ENCODE results near the gene C5orf22. TPM values are rescaled to one million over a fixed set of nuclear protein-coding genes. Genes with fewer than 3 reads are reported as not detected.

Gene C5orf22
- total and polyA plus RNA-seq, 2 donors (not counting 1 experiment from before 2014, with no cell fraction given): 20.0 to 26.9 TPM

DNA sequence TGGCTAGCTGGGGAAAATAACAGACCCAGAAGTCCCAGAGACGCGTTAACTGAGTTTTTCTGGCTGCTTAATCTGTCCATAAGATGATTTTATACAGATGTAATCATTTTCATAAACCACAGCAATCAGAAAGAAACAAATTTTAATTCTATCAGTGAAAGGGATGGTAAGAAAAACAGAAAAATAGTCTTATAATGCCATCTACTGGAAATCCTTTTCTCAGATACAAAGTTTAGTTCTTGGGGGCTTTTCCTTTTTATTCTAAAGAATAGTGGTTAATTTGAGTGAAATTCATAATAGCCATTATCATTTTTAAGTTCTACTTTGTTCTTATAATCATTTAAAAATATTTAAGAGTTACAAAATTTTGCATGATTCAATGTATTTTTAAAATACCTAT is 44.6 kb upstream of the C5orf22 start:
- Histone ChIP-seq H3K27ac (ENCODE audit: insufficient read depth, low read length) (no peak overlapping the region), H3K4me2 (ENCODE audit: extremely low read depth, insufficient read depth, low read length) (no peak overlapping the region), H3K79me2 (ENCODE audit: control insufficient read depth, insufficient read depth, low read length) (no peaks in the 10 kb centered on the region), H3K9ac (ENCODE audit: insufficient read depth, low read length) (no peak overlapping the region), H4K20me1 (ENCODE audit: control insufficient read depth, extremely low read depth, insufficient read depth, low read length) (no peaks in the 10 kb centered on the region), H3K27me3 (ENCODE audit: control insufficient read depth, insufficient read depth, low read length) (no peaks in the 10 kb centered on the region), H3K4me1 (ENCODE audit: control insufficient read depth, extremely low read depth, insufficient read depth, low read length) (peaks cover 2% of the 10 kb centered on the region), H3K9me3 (ENCODE audit: control insufficient read depth, insufficient read depth, low read depth, low read length) (no peaks in the 10 kb centered on the region), H3K4me3 (replicated peaks in 1 of 4; ENCODE audit: control extremely low read depth in 1 of 4, insufficient read depth in 1 of 4, low read depth in 3 of 4, low read length in 4 of 4) (no peak overlapping the region), H2AFZ (ENCODE audit: low read length) (no peak overlapping the region), H3K36me3 (ENCODE audit: control insufficient read depth, insufficient read depth, low read length) (peaks cover 3% of the 10 kb centered on the region)
- TF ChIP-seq, protein P1, sequence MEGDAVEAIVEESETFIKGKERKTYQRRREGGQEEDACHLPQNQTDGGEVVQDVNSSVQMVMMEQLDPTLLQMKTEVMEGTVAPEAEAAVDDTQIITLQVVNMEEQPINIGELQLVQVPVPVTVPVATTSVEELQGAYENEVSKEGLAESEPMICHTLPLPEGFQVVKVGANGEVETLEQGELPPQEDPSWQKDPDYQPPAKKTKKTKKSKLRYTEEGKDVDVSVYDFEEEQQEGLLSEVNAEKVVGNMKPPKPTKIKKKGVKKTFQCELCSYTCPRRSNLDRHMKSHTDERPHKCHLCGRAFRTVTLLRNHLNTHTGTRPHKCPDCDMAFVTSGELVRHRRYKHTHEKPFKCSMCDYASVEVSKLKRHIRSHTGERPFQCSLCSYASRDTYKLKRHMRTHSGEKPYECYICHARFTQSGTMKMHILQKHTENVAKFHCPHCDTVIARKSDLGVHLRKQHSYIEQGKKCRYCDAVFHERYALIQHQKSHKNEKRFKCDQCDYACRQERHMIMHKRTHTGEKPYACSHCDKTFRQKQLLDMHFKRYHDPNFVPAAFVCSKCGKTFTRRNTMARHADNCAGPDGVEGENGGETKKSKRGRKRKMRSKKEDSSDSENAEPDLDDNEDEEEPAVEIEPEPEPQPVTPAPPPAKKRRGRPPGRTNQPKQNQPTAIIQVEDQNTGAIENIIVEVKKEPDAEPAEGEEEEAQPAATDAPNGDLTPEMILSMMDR (conservative IDR thresholded peaks at IDR 0.05 in 1 of 2, IDR thresholded peaks at IDR 0.05 in 1 of 2; ENCODE audit: low read depth in 1 of 2, low read length in 2 of 2): no peak
- no peak for TF ChIP-seq EZH2 (IDR thresholded peaks at IDR 0.05; ENCODE audit: low read length, missing control alignments)
- DNase-seq (ENCODE audit: low read depth in 2 of 2): peak in 1 of 2 donors; percentile 5

GRCh38 chr5:31492869-31493268 is 39.2 kb upstream of the C5orf22 start:
- H3K27ac ChIP-seq (ENCODE audit: insufficient read depth, low read length): no peak overlapping the region
- H3K9ac ChIP-seq (ENCODE audit: insufficient read depth, low read length): no peak overlapping the region
- no peak overlapping the region for H3K4me3 ChIP-seq (replicated peaks in 1 of 4; ENCODE audit: control extremely low read depth in 1 of 4, insufficient read depth in 1 of 4, low read depth in 3 of 4, low read length in 4 of 4)
- H3K4me2 ChIP-seq (ENCODE audit: extremely low read depth, insufficient read depth, low read length): peak overlapping the region; percentile 45
- no peak overlapping the region for H2AFZ ChIP-seq (ENCODE audit: low read length)
- H3K79me2 ChIP-seq (ENCODE audit: control insufficient read depth, insufficient read depth, low read length): no peaks in the 10 kb centered on the region
- peaks cover 5% of the 10 kb centered on the region for H3K36me3 ChIP-seq (ENCODE audit: control insufficient read depth, insufficient read depth, low read length)
- peak; percentile 25 to 33 for DNase-seq (ENCODE audit: low read depth in 2 of 2)
- no peaks in the 10 kb centered on the region for H3K27me3 ChIP-seq (ENCODE audit: control insufficient read depth, insufficient read depth, low read length)
- TF ChIP-seq EZH2 (IDR thresholded peaks at IDR 0.05; ENCODE audit: low read length, missing control alignments): no peak
- TF ChIP-seq, protein P1 (conservative IDR thresholded peaks at IDR 0.05 in 1 of 2, IDR thresholded peaks at IDR 0.05 in 1 of 2; ENCODE audit: low read depth in 1 of 2, low read length in 2 of 2): no peak
- peaks cover 6% of the 10 kb centered on the region for H3K4me1 ChIP-seq (ENCODE audit: control insufficient read depth, extremely low read depth, insufficient read depth, low read length)
- no peaks in the 10 kb centered on the region for H4K20me1 ChIP-seq (ENCODE audit: control insufficient read depth, extremely low read depth, insufficient read depth, low read length)
- no peaks in the 10 kb centered on the region for H3K9me3 ChIP-seq (ENCODE audit: control insufficient read depth, insufficient read depth, low read depth, low read length)

- Histone ChIP-seq H3K4me2 (ENCODE audit: extremely low read depth, insufficient read depth, low read length) (no peak overlapping the region), H3K4me1 (ENCODE audit: control insufficient read depth, extremely low read depth, insufficient read depth, low read length) (peaks cover 6% of the 10 kb centered on the region), H3K36me3 (ENCODE audit: control insufficient read depth, insufficient read depth, low read length) (peaks cover 13% of the 10 kb centered on the region), H4K20me1 (ENCODE audit: control insufficient read depth, extremely low read depth, insufficient read depth, low read length) (no peaks in the 10 kb centered on the region), H3K9ac (ENCODE audit: insufficient read depth, low read length) (no peak overlapping the region), H3K79me2 (ENCODE audit: control insufficient read depth, insufficient read depth, low read length) (no peaks in the 10 kb centered on the region), H3K9me3 (ENCODE audit: control insufficient read depth, insufficient read depth, low read depth, low read length) (no peaks in the 10 kb centered on the region), H3K4me3 (replicated peaks in 1 of 4; ENCODE audit: control extremely low read depth in 1 of 4, insufficient read depth in 1 of 4, low read depth in 3 of 4, low read length in 4 of 4) (no peak overlapping the region), H2AFZ (ENCODE audit: low read length) (no peak overlapping the region), H3K27me3 (ENCODE audit: control insufficient read depth, insufficient read depth, low read length) (no peaks in the 10 kb centered on the region), H3K27ac (ENCODE audit: insufficient read depth, low read length) (no peak overlapping the region)
- TF ChIP-seq, protein P1 (conservative IDR thresholded peaks at IDR 0.05 in 1 of 2, IDR thresholded peaks at IDR 0.05 in 1 of 2; ENCODE audit: low read depth in 1 of 2, low read length in 2 of 2): no peak
- no peak for TF ChIP-seq EZH2 (IDR thresholded peaks at IDR 0.05; ENCODE audit: low read length, missing control alignments)
- DNase-seq (ENCODE audit: low read depth in 2 of 2): no peak
Observed at GRCh38 chr5:31495336-31495735, 36.8 kb upstream of the C5orf22 start.
